Liver (tissue), 9 donors: ENCODE measurements around the gene TCF7L2. TPM values are rescaled to one million over a fixed set of nuclear protein-coding genes. Genes with fewer than 3 reads are reported as not detected.

ENCODE experiments used
- DNase-seq: peaks from one replicate; pipeline ENCODE4 v3.0.0-alpha.2; 2017; ENCODE audit warnings: low spot score
- H3K27ac ChIP-seq, 2 donors: one replicate each; pipeline ENCODE4 v1.7.0; 2013; ENCODE audit warnings: inconsistent platforms in 2 of 2, low read length in 2 of 2, control low read depth in 1 of 2, low read depth in 1 of 2, mild to moderate bottlenecking in 1 of 2
- H3K27me3 ChIP-seq, 4 donors: one replicate each; pipeline versions ENCODE4 v1.6.1 to v1.7.0; 2013; ENCODE audit warnings: low read length in 3 of 4, inconsistent platforms in 1 of 4, mild to moderate bottlenecking in 1 of 4, moderate library complexity in 1 of 4; ENCODE audit not compliant: control insufficient read depth in 4 of 4, insufficient read depth in 4 of 4
- H3K36me3 ChIP-seq, 4 donors: one replicate each; pipeline versions ENCODE4 v1.6.1 to v1.7.0; 2013; ENCODE audit warnings: low read length in 3 of 4, mild to moderate bottlenecking in 3 of 4, low read depth in 1 of 4, moderate library complexity in 1 of 4; ENCODE audit not compliant: control insufficient read depth in 4 of 4, insufficient read depth in 3 of 4
- H3K4me1 ChIP-seq, 4 donors: one replicate each; pipeline versions ENCODE4 v1.6.1 to v1.7.0; 2013; ENCODE audit warnings: low read length in 3 of 4, mild to moderate bottlenecking in 3 of 4, moderate library complexity in 1 of 4; ENCODE audit not compliant: control insufficient read depth in 4 of 4, insufficient read depth in 4 of 4
- H3K4me3 ChIP-seq, 3 donors: one replicate each; pipeline versions ENCODE4 v1.6.1 to v1.7.0; 2013; ENCODE audit warnings: low read length in 3 of 3, control low read depth in 1 of 3, low read depth in 1 of 3, mild to moderate bottlenecking in 1 of 3
- H3K9ac ChIP-seq, 2 donors: one replicate each; pipeline ENCODE4 v1.7.0; 2013; ENCODE audit warnings: low read length in 2 of 2, mild to moderate bottlenecking in 2 of 2, moderate library complexity in 2 of 2, control low read depth in 1 of 2, low read depth in 1 of 2
- H3K9me3 ChIP-seq, 4 donors: one replicate each; pipeline versions ENCODE4 v1.6.1 to v1.7.0; 2013; ENCODE audit warnings: low read length in 3 of 4; ENCODE audit not compliant: control insufficient read depth in 4 of 4
- ATF3 ChIP-seq: IDR thresholded peaks from 2 replicates; pipeline ENCODE4 v1.6.1; 2016; ENCODE audit warnings: antibody characterized with exemption
- EGR1 ChIP-seq, 2 donors: IDR thresholded peaks; 2 replicates each; pipeline ENCODE4 v1.6.1; 2016 to 2018; ENCODE audit warnings: antibody characterized with exemption in 2 of 2, low read depth in 2 of 2
- FOXA2 ChIP-seq: IDR thresholded peaks from 2 replicates; pipeline ENCODE4 v1.6.1; 2016; ENCODE audit warnings: antibody characterized with exemption
- GABPA ChIP-seq, 2 donors: IDR thresholded peaks in 1 of 2; conservative IDR thresholded peaks in 1 of 2; 2 replicates each; pipeline ENCODE4 v1.6.1; 2016; ENCODE audit warnings: antibody characterized with exemption in 2 of 2, mild to moderate bottlenecking in 1 of 2, moderate library complexity in 1 of 2
- HNF4A ChIP-seq, 2 donors: conservative IDR thresholded peaks; 2 replicates each; pipeline ENCODE4 v1.6.1; 2016; ENCODE audit warnings: antibody characterized with exemption in 2 of 2, mild to moderate bottlenecking in 2 of 2
- HNF4G ChIP-seq: IDR thresholded peaks from 2 replicates; pipeline ENCODE4 v1.6.1; 2016; ENCODE audit warnings: antibody characterized with exemption
- JUND ChIP-seq, 2 donors: IDR thresholded peaks; 2 replicates each; pipeline ENCODE4 v1.6.1; 2016; ENCODE audit warnings: antibody characterized with exemption in 2 of 2
- NR2F2 ChIP-seq: IDR thresholded peaks from 2 replicates; pipeline ENCODE4 v1.6.1; 2016; ENCODE audit warnings: antibody characterized with exemption
- RAD21 ChIP-seq, 2 donors: IDR thresholded peaks; 2 replicates each; pipeline ENCODE4 v1.6.1; 2016; ENCODE audit warnings: antibody characterized with exemption in 2 of 2, mild to moderate bottlenecking in 2 of 2
- RXRA ChIP-seq, 2 donors: IDR thresholded peaks; 2 replicates each; pipeline ENCODE4 v1.6.1; 2017 to 2018; ENCODE audit warnings: antibody characterized with exemption in 2 of 2, mild to moderate bottlenecking in 1 of 2
- SP1 ChIP-seq: IDR thresholded peaks from 2 replicates; pipeline ENCODE4 v1.6.1; 2018; ENCODE audit warnings: antibody characterized with exemption, mild to moderate bottlenecking
- YY1 ChIP-seq: IDR thresholded peaks from 2 replicates; pipeline ENCODE4 v1.6.1; 2016; ENCODE audit warnings: antibody characterized with exemption, mild to moderate bottlenecking
- WGBS: extraction: QIAGEN DNeasy Blood & Tissue Kit; methylation state at CpG from one replicate; pipeline ENCODE4 v1.1.7; 2013; 5-methylcytosine and 5-hydroxymethylcytosine counted together
- polyA plus RNA-seq, 2 donors: library from polyadenylated mRNA; stranded (reverse) in 1 of 2; unstranded in 1 of 2; fragments of 200-250 nt in 1 of 2; fragments of >200 nt in 1 of 2; fragmentation: Nextera tagmentation in 1 of 2; extraction: Ambion mirVana in 1 of 2; gene quantifications; one replicate each; pipeline versions ENCODE4 v1.2.1 to v1.2.3, GENCODE V29; 2013 to 2015
- total RNA-seq, 2 donors: library from RNA; depleted of rRNA; stranded (reverse); fragments of >200 nt; gene quantifications; one replicate each; pipeline ENCODE4 v1.2.3, GENCODE V29; 2014
- TF ChIP-seq, protein P1 (sequence below): fragments of 150-350 bp; IDR thresholded peaks from 2 replicates; pipeline ENCODE4 v1.5.1; 2017; ENCODE audit warnings: improper control_type of control experiment, low read depth, low read length; ENCODE audit not compliant: missing input control
- TF ChIP-seq, protein P2 (sequence below): IDR thresholded peaks from 2 replicates; pipeline ENCODE4 v1.6.1; 2016; ENCODE audit warnings: antibody characterized with exemption
- donor health status: healthy.
- donor health status: healthy.
- donor health status: healthy.
- donor health status: healthy.
- donor health status: healthy.

The TCF7L2 gene
- total and polyA plus RNA-seq, 4 donors: 4.9 to 18.0 (median 8.3) TPM

- Histone ChIP-seq H3K27ac (no peak overlapping the region), H3K4me3 (no peak overlapping the region), H3K27me3 (no peaks in the 10 kb centered on the region), H3K4me1 (peaks cover 15 to 51% (median 42%) of the 10 kb centered on the region in 4 donors), H3K9ac (no peak overlapping the region), H3K9me3 (no peaks in the 10 kb centered on the region), H3K36me3 (no peaks in the 10 kb centered on the region)
- 75% methylated on average over 5 of the region's 5 CpGs for WGBS
- DNase-seq: no peak
- TF ChIP-seq EGR1 (IDR thresholded peaks at IDR 0.05; ENCODE audit: low read depth in 2 of 2) (no peak), NR2F2 (no peak), SP1 (no peak), FOXA2 (no peak), YY1 (no peak), RXRA (IDR thresholded peaks at IDR 0.05) (no peak), HNF4A (conservative IDR thresholded peaks at IDR 0.05) (no peak), GABPA (IDR thresholded peaks at IDR 0.05 in 1 of 2, conservative IDR thresholded peaks at IDR 0.05 in 1 of 2) (no peak)
- TF ChIP-seq, protein P1, sequence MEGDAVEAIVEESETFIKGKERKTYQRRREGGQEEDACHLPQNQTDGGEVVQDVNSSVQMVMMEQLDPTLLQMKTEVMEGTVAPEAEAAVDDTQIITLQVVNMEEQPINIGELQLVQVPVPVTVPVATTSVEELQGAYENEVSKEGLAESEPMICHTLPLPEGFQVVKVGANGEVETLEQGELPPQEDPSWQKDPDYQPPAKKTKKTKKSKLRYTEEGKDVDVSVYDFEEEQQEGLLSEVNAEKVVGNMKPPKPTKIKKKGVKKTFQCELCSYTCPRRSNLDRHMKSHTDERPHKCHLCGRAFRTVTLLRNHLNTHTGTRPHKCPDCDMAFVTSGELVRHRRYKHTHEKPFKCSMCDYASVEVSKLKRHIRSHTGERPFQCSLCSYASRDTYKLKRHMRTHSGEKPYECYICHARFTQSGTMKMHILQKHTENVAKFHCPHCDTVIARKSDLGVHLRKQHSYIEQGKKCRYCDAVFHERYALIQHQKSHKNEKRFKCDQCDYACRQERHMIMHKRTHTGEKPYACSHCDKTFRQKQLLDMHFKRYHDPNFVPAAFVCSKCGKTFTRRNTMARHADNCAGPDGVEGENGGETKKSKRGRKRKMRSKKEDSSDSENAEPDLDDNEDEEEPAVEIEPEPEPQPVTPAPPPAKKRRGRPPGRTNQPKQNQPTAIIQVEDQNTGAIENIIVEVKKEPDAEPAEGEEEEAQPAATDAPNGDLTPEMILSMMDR: no peak
- TF ChIP-seq, protein P2, sequence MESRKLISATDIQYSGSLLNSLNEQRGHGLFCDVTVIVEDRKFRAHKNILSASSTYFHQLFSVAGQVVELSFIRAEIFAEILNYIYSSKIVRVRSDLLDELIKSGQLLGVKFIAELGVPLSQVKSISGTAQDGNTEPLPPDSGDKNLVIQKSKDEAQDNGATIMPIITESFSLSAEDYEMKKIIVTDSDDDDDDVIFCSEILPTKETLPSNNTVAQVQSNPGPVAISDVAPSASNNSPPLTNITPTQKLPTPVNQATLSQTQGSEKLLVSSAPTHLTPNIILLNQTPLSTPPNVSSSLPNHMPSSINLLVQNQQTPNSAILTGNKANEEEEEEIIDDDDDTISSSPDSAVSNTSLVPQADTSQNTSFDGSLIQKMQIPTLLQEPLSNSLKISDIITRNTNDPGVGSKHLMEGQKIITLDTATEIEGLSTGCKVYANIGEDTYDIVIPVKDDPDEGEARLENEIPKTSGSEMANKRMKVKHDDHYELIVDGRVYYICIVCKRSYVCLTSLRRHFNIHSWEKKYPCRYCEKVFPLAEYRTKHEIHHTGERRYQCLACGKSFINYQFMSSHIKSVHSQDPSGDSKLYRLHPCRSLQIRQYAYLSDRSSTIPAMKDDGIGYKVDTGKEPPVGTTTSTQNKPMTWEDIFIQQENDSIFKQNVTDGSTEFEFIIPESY: no peak
Measured at GRCh38 chr10:113017376-113017775, 67.3 kb downstream of the TCF7L2 start.

GRCh38 chr10:113018034-113018433, 68.0 kb downstream of the TCF7L2 start:
- WGBS: 92% methylated on average over 3 of the region's 3 CpGs
- no peak for TF ChIP-seq JUND (IDR thresholded peaks at IDR 0.05)
- no peak for TF ChIP-seq NR2F2
- TF ChIP-seq HNF4A (conservative IDR thresholded peaks at IDR 0.05): no peak
- no peak for TF ChIP-seq RXRA (IDR thresholded peaks at IDR 0.05)
- no peak for TF ChIP-seq FOXA2
- TF ChIP-seq HNF4G: no peak
- TF ChIP-seq, protein P2: no peak
- no peak for TF ChIP-seq ATF3
- TF ChIP-seq RAD21 (IDR thresholded peaks at IDR 0.05): no peak
- TF ChIP-seq, protein P1: no peak
- TF ChIP-seq YY1: no peak
- Histone ChIP-seq H3K4me1 (peaks cover 17 to 57% (median 49%) of the 10 kb centered on the region in 4 donors), H3K4me3 (no peak overlapping the region), H3K9me3 (no peaks in the 10 kb centered on the region), H3K27ac (peak overlapping the region in 1 of 2 donors; percentile 97), H3K36me3 (no peaks in the 10 kb centered on the region), H3K9ac (no peak overlapping the region), H3K27me3 (no peaks in the 10 kb centered on the region)
- DNase-seq: no peak
